ENCODE results near the gene FBXO41.

GRCh38 chr2:73269686-73270465, 14.4 kb downstream of the FBXO41 start:
- no peak for TF ChIP-seq EZH2phosphoT487 (IDR thresholded peaks at IDR 0.05; ENCODE audit: insufficient read depth, low read depth)
- TF ChIP-seq EZH2 (IDR thresholded peaks at IDR 0.05; ENCODE audit: insufficient read depth, poor library complexity, severe bottlenecking): no peak
